Right lobe of liver (tissue), 4 donors: ENCODE results near the gene PLPPR5.

Experiments
- CTCF ChIP-seq, 4 donors: fragments of 200-600 bp in 3 of 4; fragments of 450-650 bp in 1 of 4; IDR thresholded peaks; one replicate each; pipeline versions ENCODE4 v1.5.1 to v1.8.0; 2016 to 2022; ENCODE audit warnings: antibody characterized with exemption in 4 of 4, mild to moderate bottlenecking in 2 of 4
- POLR2A ChIP-seq: fragments of 450-650 bp; IDR thresholded peaks from one replicate; pipeline ENCODE4 v1.6.1; 2017; ENCODE audit warnings: antibody characterized with exemption, mild to moderate bottlenecking
- donor health status: DM: no; HTN: no; CAD: no.
- donor health status: DM: no; HTN: no; CAD: no.
- donor health status: DM: no; HTN: yes; CAD: no.

GRCh38 chr1:99007366-99007765 lies 2.7 kb upstream of the PLPPR5 start:
- TF ChIP-seq POLR2A (no peak), CTCF (IDR thresholded peaks at IDR 0.05) (no peak)
